Smooth muscle cell (in vitro differentiated cells): ENCODE measurements around the gene SH2D3C. TPM values are rescaled to one million over a fixed set of nuclear protein-coding genes. Genes with fewer than 3 reads are reported as not detected.

Experiments
- DNase-seq: peaks from one replicate; lab custom pipeline; 2025; ENCODE audit not compliant: unreplicated experiment; lab: John Stamatoyannopoulos, UW
- H2AFZ ChIP-seq: fragments of 200-600 bp; sonication (generic); 2 replicates; pipeline ENCODE4 v1.6.0; 2016; ENCODE audit warnings: antibody characterized with exemption, low read depth, mild to moderate bottlenecking
- H3F3A ChIP-seq: fragments of 200-600 bp; sonication (generic); 2 replicates; pipeline ENCODE4 v1.6.0; 2017; ENCODE audit warnings: antibody characterized with exemption, low read depth
- H3K27ac ChIP-seq: fragments of 200-600 bp; sonication (generic); 2 replicates; pipeline ENCODE4 v1.5.1; 2016; ENCODE audit warnings: low read depth, mild to moderate bottlenecking
- H3K27me3 ChIP-seq: fragments of 200-600 bp; sonication (generic); 2 replicates; pipeline ENCODE4 v1.6.1; 2016; ENCODE audit warnings: low read depth, mild to moderate bottlenecking
- H3K36me3 ChIP-seq: fragments of 200-600 bp; sonication (generic); 2 replicates; pipeline ENCODE4 v1.5.1; 2016; ENCODE audit warnings: low read depth
- H3K4me1 ChIP-seq: fragments of 200-600 bp; sonication (generic); 2 replicates; pipeline ENCODE4 v1.5.1; 2016; ENCODE audit warnings: low read depth
- H3K4me2 ChIP-seq: fragments of 200-600 bp; sonication (generic); 2 replicates; pipeline ENCODE4 v1.6.0; 2016; ENCODE audit warnings: mild to moderate bottlenecking
- H3K4me3 ChIP-seq: fragments of 200-600 bp; sonication (generic); 2 replicates; pipeline ENCODE4 v1.5.1; 2016; ENCODE audit warnings: mild to moderate bottlenecking
- H3K79me2 ChIP-seq: fragments of 200-600 bp; sonication (generic); 2 replicates; pipeline ENCODE4 v1.6.0; 2016; ENCODE audit warnings: low read depth, mild to moderate bottlenecking
- H3K9ac ChIP-seq: fragments of 200-600 bp; sonication (generic); 2 replicates; pipeline ENCODE4 v1.6.0; 2016; ENCODE audit warnings: low read depth
- H3K9me3 ChIP-seq: fragments of 200-600 bp; sonication (generic); replicated peaks from 2 replicates; pipeline ENCODE4 v1.5.1; 2016; ENCODE audit warnings: low read depth
- H4K20me1 ChIP-seq: fragments of 200-600 bp; sonication (generic); 2 replicates; pipeline ENCODE4 v1.6.0; 2016; ENCODE audit warnings: low read depth
- CTCF ChIP-seq: fragments of 200-600 bp; sonication (generic); IDR thresholded peaks from 2 replicates; pipeline ENCODE4 v1.5.1; 2017; ENCODE audit warnings: borderline replicate concordance, mild to moderate bottlenecking, antibody characterized with exemption; ENCODE audit not compliant: insufficient read depth, poor library complexity, severe bottlenecking
- WGBS: methylation state at CpG from one replicate; pipeline ENCODE4 v1.1.7; 2016; ENCODE audit warnings: low lambda C conversion rate; 5-methylcytosine and 5-hydroxymethylcytosine counted together
- microRNA-seq: library from miRNA; unstranded; fragments of <30 nt; microRNA quantifications from one replicate; pipeline ENCODE4, GENCODE V29; 2016; ENCODE audit warnings: borderline number of aligned reads
- polyA plus RNA-seq: library from polyadenylated mRNA; unstranded; fragments of >200 nt; fragmentation: Nextera tagmentation; extraction: Ambion mirVana; gene quantifications from 2 replicates; pipeline ENCODE4 v1.2.1, GENCODE V29; 2016
- total RNA-seq: library from RNA; depleted of rRNA; stranded (reverse); fragments of >200 nt; gene quantifications from 2 replicates; pipeline ENCODE4 v1.2.3, GENCODE V29; 2014

Gene SH2D3C
- total and polyA plus RNA-seq, 2 experiments from 2014 or later: 0.54 TPM; not detected in 1

GRCh38 chr9:127690735-127691134, 87.7 kb downstream of the SH2D3C start:
- no peak for DNase-seq
- Histone ChIP-seq H3K9ac (no peak overlapping the region), H2AFZ (no peak overlapping the region), H3K4me3 (no peak overlapping the region), H3K79me2 (no peaks in the 10 kb centered on the region), H3K36me3 (no peaks in the 10 kb centered on the region), H3K9me3 (no peaks in the 10 kb centered on the region), H3K27ac (no peak overlapping the region), H3K4me1 (no peaks in the 10 kb centered on the region), H4K20me1 (no peaks in the 10 kb centered on the region), H3F3A (no peaks in the 10 kb centered on the region), H3K27me3 (no peaks in the 10 kb centered on the region), H3K4me2 (no peak overlapping the region)
- WGBS: 94% methylated on average over 10 of the region's 10 CpGs
- TF ChIP-seq CTCF: no peak

GRCh38 chr9:127689329-127690000, 89.0 kb downstream of the SH2D3C start:
- Histone ChIP-seq H3K4me2 (no peak overlapping the region), H3K9me3 (no peaks in the 10 kb centered on the region), H4K20me1 (no peaks in the 10 kb centered on the region), H3K9ac (no peak overlapping the region), H3K36me3 (no peaks in the 10 kb centered on the region), H3K4me3 (no peak overlapping the region), H3K27ac (no peak overlapping the region), H3F3A (no peaks in the 10 kb centered on the region), H3K4me1 (no peaks in the 10 kb centered on the region), H2AFZ (no peak overlapping the region), H3K79me2 (no peaks in the 10 kb centered on the region), H3K27me3 (no peaks in the 10 kb centered on the region)
- no peak for DNase-seq
- TF ChIP-seq CTCF: no peak
- WGBS: 94% methylated on average over 13 of the region's 13 CpGs

Small RNA genes lying within 50 kb of the gene (microRNA-seq; reads per million reads assigned to microRNA genes)
- gene MIR2861 (not detected), gene MIR3960 (not detected)

Other genes with a start within 250 kb of the SH2D3C start
- 22.4 and 39.5 TPM in 2 replicates for gene STXBP1, start 166.4 kb downstream of the SH2D3C start, total RNA-seq
- gene STXBP1, start 166.4 kb downstream of the SH2D3C start, polyA plus RNA-seq: 22.8 and 26.7 TPM in 2 replicates
- gene CFAP157, start 71.7 kb downstream of the SH2D3C start, total RNA-seq: not detected in 2 replicates
- 0.33 and 0.41 TPM in 2 replicates for gene CFAP157, start 71.7 kb downstream of the SH2D3C start, polyA plus RNA-seq
- 5.6 and 11.9 TPM in 2 replicates for gene PTRH1, start 63.0 kb downstream of the SH2D3C start, total RNA-seq
- 33.8 and 34.7 TPM in 2 replicates for gene PTRH1, start 63.0 kb downstream of the SH2D3C start, polyA plus RNA-seq
- gene TTC16, start 62.6 kb downstream of the SH2D3C start, total RNA-seq: not detected in 2 replicates
- 0.22 TPM in 1 of 2 replicates, not detected in the other for gene TTC16, start 62.6 kb downstream of the SH2D3C start, polyA plus RNA-seq
- 6.5 and 7.3 TPM in 2 replicates for gene TOR2A, start 43.4 kb downstream of the SH2D3C start, total RNA-seq
- 11.5 and 12.3 TPM in 2 replicates for gene TOR2A, start 43.4 kb downstream of the SH2D3C start, polyA plus RNA-seq
- 38.2 and 48.0 TPM in 2 replicates for gene CDK9, start 7.4 kb upstream of the SH2D3C start, total RNA-seq
- gene CDK9, start 7.4 kb upstream of the SH2D3C start, polyA plus RNA-seq: 61.4 and 68.6 TPM in 2 replicates
- 9.2 and 12.9 TPM in 2 replicates for gene FPGS, start 24.2 kb upstream of the SH2D3C start, total RNA-seq
- gene FPGS, start 24.2 kb upstream of the SH2D3C start, polyA plus RNA-seq: 26.2 and 34.9 TPM in 2 replicates
- gene ENG, start 76.0 kb upstream of the SH2D3C start, total RNA-seq: 11.1 and 12.6 TPM in 2 replicates
- gene ENG, start 76.0 kb upstream of the SH2D3C start, polyA plus RNA-seq: 42.4 and 54.1 TPM in 2 replicates
- gene AK1, start 99.0 kb upstream of the SH2D3C start, total RNA-seq: 22.2 and 52.4 TPM in 2 replicates
- gene AK1, start 99.0 kb upstream of the SH2D3C start, polyA plus RNA-seq: 97.8 and 115 TPM in 2 replicates
- 34.3 and 36.4 TPM in 2 replicates for gene ST6GALNAC6, start 120.9 kb upstream of the SH2D3C start, total RNA-seq
- 48.8 and 65.8 TPM in 2 replicates for gene ST6GALNAC6, start 120.9 kb upstream of the SH2D3C start, polyA plus RNA-seq
- gene ST6GALNAC4, start 138.4 kb upstream of the SH2D3C start, total RNA-seq: 5.3 and 22.5 TPM in 2 replicates
- 12.1 and 13.6 TPM in 2 replicates for gene ST6GALNAC4, start 138.4 kb upstream of the SH2D3C start, polyA plus RNA-seq
- 1.1 and 9.2 TPM in 2 replicates for gene PIP5KL1, start 152.1 kb upstream of the SH2D3C start, total RNA-seq
- gene PIP5KL1, start 152.1 kb upstream of the SH2D3C start, polyA plus RNA-seq: 2.7 and 9.7 TPM in 2 replicates
- 23.6 and 26.0 TPM in 2 replicates for gene DPM2, start 159.2 kb upstream of the SH2D3C start, total RNA-seq
- gene DPM2, start 159.2 kb upstream of the SH2D3C start, polyA plus RNA-seq: 68.5 and 72.8 TPM in 2 replicates
- gene EEIG1, start 202.3 kb upstream of the SH2D3C start, total RNA-seq: 9.2 and 21.2 TPM in 2 replicates
- gene EEIG1, start 202.3 kb upstream of the SH2D3C start, polyA plus RNA-seq: 18.1 and 19.4 TPM in 2 replicates